Stomach (tissue), 9 donors: ENCODE results near the gene MORN2. TPM values are rescaled to one million over a fixed set of nuclear protein-coding genes. Genes with fewer than 3 reads are reported as not detected.

ENCODE experiments used
- DNase-seq, 2 donors: peaks; one replicate each; pipeline versions ENCODE4 v3.0.0 to v3.0.0-alpha.2; 2013 to 2019
- H3K27ac ChIP-seq, 5 donors: fragments of 200-600 bp in 4 of 5; sonication (generic) in 4 of 5; one replicate each; pipeline ENCODE4 v1.5.1; 2013 to 2019; ENCODE audit warnings: mild to moderate bottlenecking in 1 of 5, moderate library complexity in 1 of 5
- H3K27me3 ChIP-seq, 3 donors: fragments of 200-600 bp; sonication (generic); one replicate each; pipeline ENCODE4 v1.5.1; 2017 to 2019; ENCODE audit warnings: mixed run types in 1 of 3
- H3K36me3 ChIP-seq, 4 donors: fragments of 200-600 bp; sonication (generic); 1 replicate in 3 of 4; 2 replicates in 1 of 4; pipeline ENCODE4 v1.5.1; 2016 to 2019
- H3K4me1 ChIP-seq, 4 donors: fragments of 200-600 bp; sonication (generic); one replicate each; pipeline ENCODE4 v1.5.1; 2016 to 2019
- H3K4me3 ChIP-seq, 4 donors: fragments of 200-600 bp; sonication (generic) in 3 of 4; one replicate each; pipeline ENCODE4 v1.5.1; 2016 to 2019; ENCODE audit warnings: mild to moderate bottlenecking in 1 of 4
- H3K9me3 ChIP-seq, 4 donors: fragments of 200-600 bp; sonication (generic); one replicate each; pipeline ENCODE4 v1.5.1; 2016 to 2019
- EP300 ChIP-seq: sonication (generic); formaldehyde crosslinking; IDR thresholded peaks from one replicate; pipeline ENCODE4 v1.6.1; 2017; ENCODE audit warnings: antibody characterized with exemption
- POLR2A ChIP-seq, 4 donors: fragments of 450-650 bp; IDR thresholded peaks; one replicate each; pipeline ENCODE4 v1.6.1; 2016; ENCODE audit warnings: antibody characterized with exemption in 4 of 4, control low read depth in 2 of 4, mild to moderate bottlenecking in 1 of 4, moderate library complexity in 1 of 4
- POLR2AphosphoS5 ChIP-seq, 3 donors: sonication (generic); formaldehyde crosslinking; IDR thresholded peaks; one replicate each; pipeline ENCODE4 v1.6.1; 2016; ENCODE audit warnings: antibody characterized with exemption in 3 of 3
- WGBS, 5 donors: extraction: QIAGEN DNeasy Blood & Tissue Kit in 3 of 5; methylation state at CpG; one replicate each; pipeline versions ENCODE4 v1.1.5 to v1.1.7; 2013 to 2018; 5-methylcytosine and 5-hydroxymethylcytosine counted together
- intact Hi-C: fragments of 100-400 bp; cut with DNase I; formaldehyde crosslinking; loops from one replicate; pipeline ENCODE4 v1.15.1; 2023; ENCODE audit warnings: low total_unique reads
- polyA plus RNA-seq, 3 donors: library from polyadenylated mRNA; stranded (reverse); fragments of 200-250 nt; gene quantifications; one replicate each; pipeline ENCODE4 v1.2.3, GENCODE V29; 2013
- small RNA-seq, 4 donors: library from RNA; depleted of rRNA; stranded (forward); fragments of <200 nt; gene quantifications; one replicate each; pipeline ENCODE3, GENCODE V24; 2016
- total RNA-seq, 5 donors: library from RNA; depleted of rRNA; stranded (reverse); fragments of >200 nt; gene quantifications; one replicate each; pipeline versions ENCODE4 v1.1.0 to v1.2.3, GENCODE V29; 2014 to 2016
- TF ChIP-seq, protein P1 (sequence below), 7 experiments: fragments of 450-650 bp in 4 of 7; fragments of 200-600 bp in 3 of 7; sonication (generic) in 3 of 7; IDR thresholded peaks; one replicate each; pipeline ENCODE4 v1.5.1; 2016 to 2019; ENCODE audit warnings: antibody characterized with exemption in 7 of 7, control low read depth in 2 of 7, mild to moderate bottlenecking in 1 of 7
- donor health status: healthy with polysubstance abuse.
- donor health status: Bipolar disorder and iron deficiency.
- donor health status: healthy.

MORN2 gene
- total and polyA plus RNA-seq, 8 donors: 1.3 to 33.1 (median 18.6) TPM; not detected in 2

DNA sequence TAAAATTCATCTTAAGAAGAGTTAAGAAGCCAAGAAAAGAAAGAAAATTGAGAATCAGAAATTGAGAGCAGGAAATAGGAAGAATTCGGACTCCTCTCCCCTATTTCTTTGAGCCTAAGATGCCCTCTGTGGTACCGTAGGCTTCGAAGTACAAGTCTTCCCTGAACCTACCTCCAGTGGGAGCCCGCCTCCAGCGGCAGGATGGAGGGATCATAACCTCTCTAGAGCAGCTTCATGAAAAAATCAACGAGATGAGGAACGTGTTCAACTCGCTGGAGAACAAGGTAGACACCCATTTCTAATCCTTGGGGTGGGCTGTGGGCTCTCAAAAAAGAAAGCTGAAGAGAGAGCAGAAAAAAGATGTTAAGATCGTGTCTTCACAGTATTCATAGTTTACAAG lies 50.2 kb downstream of the MORN2 start:
- H3K36me3 ChIP-seq: no peaks in the 10 kb centered on the region
- no peaks in the 10 kb centered on the region for H3K27me3 ChIP-seq
- DNase-seq: no peak
- 61 to 74% (median 65%) methylated on average over 9 of the region's 9 CpGs for WGBS, 5 donors
- no peak overlapping the region for H3K4me3 ChIP-seq
- H3K9me3 ChIP-seq: no peaks in the 10 kb centered on the region
- no peaks in the 10 kb centered on the region for H3K4me1 ChIP-seq
- no peak for TF ChIP-seq POLR2AphosphoS5 (IDR thresholded peaks at IDR 0.05)
- no peak for TF ChIP-seq EP300
- TF ChIP-seq POLR2A (IDR thresholded peaks at IDR 0.05): no peak
- TF ChIP-seq, protein P1, sequence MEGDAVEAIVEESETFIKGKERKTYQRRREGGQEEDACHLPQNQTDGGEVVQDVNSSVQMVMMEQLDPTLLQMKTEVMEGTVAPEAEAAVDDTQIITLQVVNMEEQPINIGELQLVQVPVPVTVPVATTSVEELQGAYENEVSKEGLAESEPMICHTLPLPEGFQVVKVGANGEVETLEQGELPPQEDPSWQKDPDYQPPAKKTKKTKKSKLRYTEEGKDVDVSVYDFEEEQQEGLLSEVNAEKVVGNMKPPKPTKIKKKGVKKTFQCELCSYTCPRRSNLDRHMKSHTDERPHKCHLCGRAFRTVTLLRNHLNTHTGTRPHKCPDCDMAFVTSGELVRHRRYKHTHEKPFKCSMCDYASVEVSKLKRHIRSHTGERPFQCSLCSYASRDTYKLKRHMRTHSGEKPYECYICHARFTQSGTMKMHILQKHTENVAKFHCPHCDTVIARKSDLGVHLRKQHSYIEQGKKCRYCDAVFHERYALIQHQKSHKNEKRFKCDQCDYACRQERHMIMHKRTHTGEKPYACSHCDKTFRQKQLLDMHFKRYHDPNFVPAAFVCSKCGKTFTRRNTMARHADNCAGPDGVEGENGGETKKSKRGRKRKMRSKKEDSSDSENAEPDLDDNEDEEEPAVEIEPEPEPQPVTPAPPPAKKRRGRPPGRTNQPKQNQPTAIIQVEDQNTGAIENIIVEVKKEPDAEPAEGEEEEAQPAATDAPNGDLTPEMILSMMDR (IDR thresholded peaks at IDR 0.05): no peak
- no peak overlapping the region for H3K27ac ChIP-seq
- intact Hi-C loops: no loop called here

GRCh38 chr2:38930600-38930999 lies 54.8 kb downstream of the MORN2 start:
- H3K4me1 ChIP-seq: no peaks in the 10 kb centered on the region
- H3K27ac ChIP-seq: no peak overlapping the region
- H3K4me3 ChIP-seq: no peak overlapping the region
- no peak for DNase-seq
- no peaks in the 10 kb centered on the region for H3K27me3 ChIP-seq
- no peaks in the 10 kb centered on the region for H3K9me3 ChIP-seq
- TF ChIP-seq, protein P1 (IDR thresholded peaks at IDR 0.05): no peak
- no peak for TF ChIP-seq EP300
- intact Hi-C loops: no loop called here
- H3K36me3 ChIP-seq: no peaks in the 10 kb centered on the region
- WGBS, 5 donors: 68 to 83% (median 79%) methylated on average over 2 of the region's 2 CpGs

Small RNAs within 50 kb of the gene (small RNA-seq; reads per million reads assigned to genes)
- gene RNU6-851P: 0 reads per million in 4 donors

Other genes with a start within 250 kb of the MORN2 start
- gene GALM, start 209.9 kb upstream of the MORN2 start, total RNA-seq: 10 to 100 TPM in 1 of 5 donors, 1 to 10 TPM in 3, not detected in 1; 2.2 to 17.8 (median 6.7) TPM
- 10 to 100 TPM in 2 of 3 donors, 1 to 10 TPM in 1; 7.6 to 15.3 (median 12.3) TPM for gene GALM, start 209.9 kb upstream of the MORN2 start, polyA plus RNA-seq
- 100 to 1,000 TPM in 2 of 5 donors, 10 to 100 TPM in 3; 57.9 to 163 (median 97.5) TPM for gene SRSF7, start 124.6 kb upstream of the MORN2 start, total RNA-seq
- 100 to 1,000 TPM in 1 of 3 donors, 10 to 100 TPM in 2; 83.7 to 122 (median 88.4) TPM for gene SRSF7, start 124.6 kb upstream of the MORN2 start, polyA plus RNA-seq
- 1 to 10 TPM in 2 of 5 donors, under 1 TPM in 1, not detected in 2; 0.58 to 8.3 (median 4.5) TPM for gene GEMIN6, start 97.8 kb upstream of the MORN2 start, total RNA-seq
- 10 to 100 TPM in 2 of 3 donors, 1 to 10 TPM in 1; 7.9 to 14.0 (median 11.8) TPM for gene GEMIN6, start 97.8 kb upstream of the MORN2 start, polyA plus RNA-seq
- gene DHX57, start within 50 bp of the MORN2 start, total RNA-seq: 10 to 100 TPM; 12.2 to 29.9 (median 21.7) TPM
- 1 to 10 TPM; 4.1 to 6.7 (median 4.9) TPM for gene DHX57, start within 50 bp of the MORN2 start, polyA plus RNA-seq
- gene ARHGEF33, start 13.9 kb downstream of the MORN2 start, total RNA-seq: 1 to 10 TPM in 1 of 5 donors, under 1 TPM in 3, not detected in 1; under 0.01 to 2.0 (median 0.73) TPM
- under 1 TPM; 0.19 to 0.61 (median 0.25) TPM for gene ARHGEF33, start 13.9 kb downstream of the MORN2 start, polyA plus RNA-seq
- gene SOS1, start 245.1 kb downstream of the MORN2 start, total RNA-seq: 10 to 100 TPM in 4 of 5 donors, 1 to 10 TPM in 1; 5.2 to 46.4 (median 39.7) TPM
- gene SOS1, start 245.1 kb downstream of the MORN2 start, polyA plus RNA-seq: 1 to 10 TPM; 4.5 to 6.3 (median 6.3) TPM